ENCODE data around the gene LRFN2.

GRCh38 chr6:40379811-40380210 is 207.4 kb downstream of the LRFN2 start:
- no peak for TF ChIP-seq CTCF (IDR thresholded peaks at IDR 0.05)
- no peak for TF ChIP-seq POLR2A (IDR thresholded peaks at IDR 0.05)
